ENCODE results near the gene ALOXE3.

ALOXE3 gene

GRCh38 chr17:8153957-8154607, 35.8 kb upstream of the ALOXE3 start:
- DNase-seq, result peak; percentile 95

- DNase-seq, result peak; percentile 61
Observed at GRCh38 chr17:8153525-8153956, 35.2 kb upstream of the ALOXE3 start.

- no peak for DNase-seq
Observed at GRCh38 chr17:8153031-8153451, 34.7 kb upstream of the ALOXE3 start.

- peak; percentile 94 for DNase-seq
Observed at GRCh38 chr17:8152112-8152775, 33.9 kb upstream of the ALOXE3 start, which contains the start of gene PER1. Gene PER1 (minus strand): TSS chr17:8152404. CDS start chr17:8150706, 1,698 bp downstream.

GRCh38 chr17:8151641-8152111, 33.4 kb upstream of the ALOXE3 start:
- DNase-seq, result peak; percentile 50

GRCh38 chr17:8151120-8151640, 32.9 kb upstream of the ALOXE3 start:
- DNase-seq, result peak; percentile 94

GRCh38 chr17:8150194-8151119, 32.1 kb upstream of the ALOXE3 start:
- no peak for DNase-seq

- no peak for DNase-seq
Observed at GRCh38 chr17:8149419-8150193, 31.3 kb upstream of the ALOXE3 start.

GRCh38 chr17:8148560-8148959, 30.2 kb upstream of the ALOXE3 start:
- no peak for DNase-seq

GRCh38 chr17:8147805-8148404, 29.6 kb upstream of the ALOXE3 start:
- DNase-seq, result no peak

GRCh38 chr17:8147141-8147804, 29.0 kb upstream of the ALOXE3 start:
- no peak for DNase-seq

- DNase-seq, result no peak
Observed at GRCh38 chr17:8146381-8147140, 28.2 kb upstream of the ALOXE3 start.

GRCh38 chr17:8145811-8146210, 27.5 kb upstream of the ALOXE3 start:
- no peak for DNase-seq

- DNase-seq, result no peak
Observed at GRCh38 chr17:8144401-8145231, 26.3 kb upstream of the ALOXE3 start.

- no peak for DNase-seq
Observed at GRCh38 chr17:8143581-8144400, 25.5 kb upstream of the ALOXE3 start.

GRCh38 chr17:8142887-8143580, 24.7 kb upstream of the ALOXE3 start:
- no peak for DNase-seq

GRCh38 chr17:8142158-8142886, 24.0 kb upstream of the ALOXE3 start:
- no peak for DNase-seq

Data from CD4-positive, alpha-beta T cell treated with Interferon gamma for 1 hour (primary cell).